CD4-positive, alpha-beta T cell treated with Interleukin-2 at 100 ng/mL for 4 hours (primary cell): Measurements from ENCODE around the gene AKR1C3.
"Not testable (repeated sequence)": the region's sequence is repeated elsewhere in the genome, so short reads cannot be mapped to it uniquely, and the experiment has no call there.

Experiments
- DNase-seq: peaks from one replicate; pipeline ENCODE4 v3.0.0-alpha.2; 2020; ENCODE audit warnings: low spot score

AKR1C3 gene

DNA sequence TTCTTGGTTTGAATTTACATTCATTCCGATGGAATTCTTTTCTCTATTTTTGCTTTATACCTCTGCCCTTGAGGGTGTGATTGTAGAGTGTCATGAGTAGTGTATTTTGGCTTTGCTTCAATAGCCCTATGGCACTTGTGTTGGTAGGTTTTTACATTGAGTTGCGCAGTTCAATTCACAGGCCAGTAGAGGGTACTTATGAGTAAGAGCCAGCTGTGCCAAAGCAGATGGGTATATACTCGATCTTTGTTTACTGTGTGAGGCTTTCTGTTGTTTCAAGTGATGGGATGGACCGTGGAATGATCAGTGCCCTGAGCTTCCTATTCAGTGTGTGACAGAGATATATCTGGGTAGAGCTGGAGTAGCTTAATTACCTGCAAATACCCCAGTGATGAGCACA, 4.3 kb upstream of the AKR1C3 start:
- peak; percentile 32 for DNase-seq

DNA sequence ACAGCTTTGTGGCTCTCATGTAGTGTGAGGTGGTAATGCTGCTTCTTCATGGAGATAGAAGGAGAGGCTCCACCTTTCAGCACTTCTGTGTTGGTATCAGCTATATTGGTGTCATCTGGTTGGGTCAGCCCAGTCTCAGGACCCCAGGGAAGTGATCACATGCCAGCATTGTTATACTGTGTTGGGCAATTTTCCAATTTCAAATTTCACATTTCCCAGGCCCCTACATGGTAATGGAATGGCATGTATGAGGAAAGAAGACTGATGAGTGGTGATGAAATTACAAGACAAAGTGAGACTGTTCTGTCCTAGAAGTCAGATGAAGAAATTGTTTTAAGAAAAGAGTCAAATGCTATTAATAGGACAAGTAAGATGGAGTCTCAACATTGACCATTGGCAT, 3.7 kb upstream of the AKR1C3 start:
- DNase-seq = no peak

DNA sequence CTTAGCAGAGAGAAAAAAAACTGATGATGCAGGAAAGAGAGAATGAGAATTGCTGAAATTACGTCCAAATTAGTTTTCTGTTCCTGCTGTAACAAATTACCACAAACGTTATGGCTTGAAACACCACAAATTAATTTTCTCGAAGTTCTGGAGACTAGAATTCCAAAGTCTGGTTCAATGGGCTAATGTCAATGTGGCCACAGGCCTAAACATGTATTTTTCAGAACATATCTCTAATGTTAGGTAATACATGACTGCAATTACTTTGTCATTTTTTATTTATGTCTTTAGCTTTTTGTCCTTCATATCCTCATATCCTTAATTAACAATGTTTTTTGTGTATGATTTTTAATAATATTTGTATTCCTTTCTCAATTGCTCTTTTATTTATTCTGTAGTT, 3.0 kb upstream of the AKR1C3 start:
- no peak for DNase-seq

DNA sequence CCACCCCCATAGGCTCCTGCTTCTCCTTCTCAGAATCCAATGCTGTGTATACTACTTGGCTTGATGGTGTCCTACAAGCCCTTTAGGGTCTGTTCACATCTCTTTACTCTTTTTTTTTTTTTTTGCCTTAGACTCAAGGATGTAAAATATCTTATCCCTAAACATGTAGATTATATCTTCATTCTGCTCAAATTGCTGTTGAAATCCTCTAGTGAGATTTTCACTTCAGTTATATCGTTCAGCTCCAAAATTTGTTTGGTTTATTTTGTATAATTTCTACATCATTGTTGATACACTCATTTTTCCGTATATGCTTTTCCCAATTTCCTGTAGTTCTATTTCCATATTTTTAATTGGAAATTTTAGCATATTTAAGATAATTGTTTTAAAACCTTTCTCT, 1.8 kb upstream of the AKR1C3 start:
- no peak for DNase-seq

DNA sequence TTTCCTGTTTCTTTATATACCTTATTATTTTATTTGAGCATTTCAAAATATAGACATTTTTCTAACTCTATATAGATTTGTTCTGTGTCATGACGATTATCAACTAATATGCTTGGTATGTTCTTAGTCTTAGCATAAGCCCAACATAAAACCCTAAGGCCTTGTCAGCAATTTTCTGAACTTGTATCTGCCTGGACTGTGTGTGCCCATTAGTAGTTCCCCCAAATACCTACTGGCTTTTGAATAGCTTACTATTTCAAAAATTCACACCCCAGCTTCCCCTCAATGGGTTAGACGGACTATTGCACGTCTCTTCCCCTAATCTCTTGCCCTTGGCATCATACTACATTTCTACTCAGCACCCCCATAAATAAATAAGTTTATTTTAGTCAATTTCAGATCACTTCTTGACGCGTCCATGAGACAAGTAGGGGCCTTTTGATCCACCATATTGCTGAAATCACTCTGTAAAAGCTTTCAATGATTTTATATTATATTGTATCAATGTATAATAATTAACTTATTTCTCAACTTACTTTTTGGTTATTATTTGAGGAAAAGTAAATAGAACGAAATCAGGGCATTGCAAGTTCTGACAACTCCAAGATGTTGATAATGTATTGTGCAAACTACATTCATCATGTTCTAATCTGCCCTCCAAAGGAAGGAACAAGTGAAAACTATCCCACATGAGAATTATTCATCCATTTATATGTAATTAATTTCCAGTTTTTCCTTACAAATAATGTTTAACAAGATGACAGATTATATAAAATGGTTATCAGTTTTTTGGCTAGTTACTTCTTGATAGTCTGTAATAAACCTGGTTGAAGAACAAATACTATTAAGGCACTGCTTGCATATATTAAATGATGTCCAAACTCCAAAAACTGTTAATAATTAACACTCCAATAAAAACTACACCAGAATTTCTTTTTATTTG, 1.1 kb upstream of the AKR1C3 start:
- no peak for DNase-seq

DNA sequence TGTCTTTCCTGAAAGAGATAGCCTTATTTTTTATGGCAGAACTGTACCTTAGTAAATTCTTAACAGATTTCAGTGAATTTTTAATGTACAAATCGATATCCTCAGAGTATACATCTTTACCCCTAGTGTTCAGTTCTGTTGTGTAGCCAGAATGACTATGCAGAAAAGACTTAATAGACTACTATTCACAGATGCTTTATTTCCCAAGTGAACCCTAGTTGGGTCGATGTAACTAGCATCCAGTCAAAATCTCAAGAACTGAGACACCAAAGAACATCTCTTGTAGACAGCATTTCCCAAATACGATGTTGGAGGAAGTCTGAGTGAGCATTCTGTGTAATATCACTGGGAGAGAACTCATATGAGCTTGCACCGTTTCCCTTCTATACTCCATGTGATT, 1.5 kb downstream of the AKR1C3 start:
- DNase-seq = no peak

DNA sequence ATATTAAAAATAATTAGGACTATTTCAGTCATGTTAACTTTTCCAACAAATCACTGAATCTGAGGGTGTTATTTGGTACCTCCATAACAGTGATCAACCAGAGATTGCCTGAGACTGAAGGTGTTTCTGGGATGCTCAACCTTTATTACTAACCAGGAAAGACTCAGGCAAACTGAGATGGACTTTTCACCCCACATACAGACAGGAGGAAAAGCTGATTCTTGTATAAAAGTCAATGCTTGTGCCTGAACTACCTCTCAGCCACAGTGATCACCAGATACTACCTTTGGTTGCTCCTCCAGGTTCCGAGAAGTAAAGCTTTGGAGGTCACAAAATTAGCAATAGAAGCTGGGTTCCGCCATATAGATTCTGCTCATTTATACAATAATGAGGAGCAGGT, 1.9 kb downstream of the AKR1C3 start:
- DNase-seq = no peak

DNA sequence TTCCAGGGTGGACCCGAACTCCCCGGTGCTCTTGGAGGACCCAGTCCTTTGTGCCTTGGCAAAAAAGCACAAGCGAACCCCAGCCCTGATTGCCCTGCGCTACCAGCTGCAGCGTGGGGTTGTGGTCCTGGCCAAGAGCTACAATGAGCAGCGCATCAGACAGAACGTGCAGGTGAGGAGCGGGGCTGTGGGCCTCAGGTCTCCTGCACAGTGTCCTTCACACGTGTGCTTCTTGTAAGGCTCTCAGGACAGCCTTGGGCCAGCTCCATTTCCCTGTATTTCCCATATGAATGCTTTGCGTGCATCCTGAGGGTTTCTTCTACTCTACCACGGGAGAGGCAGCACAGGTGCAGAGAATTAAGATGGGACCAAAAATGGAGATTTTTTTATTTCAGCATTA, 8.3 kb downstream of the AKR1C3 start:
- not testable (repeated sequence) for DNase-seq

DNA sequence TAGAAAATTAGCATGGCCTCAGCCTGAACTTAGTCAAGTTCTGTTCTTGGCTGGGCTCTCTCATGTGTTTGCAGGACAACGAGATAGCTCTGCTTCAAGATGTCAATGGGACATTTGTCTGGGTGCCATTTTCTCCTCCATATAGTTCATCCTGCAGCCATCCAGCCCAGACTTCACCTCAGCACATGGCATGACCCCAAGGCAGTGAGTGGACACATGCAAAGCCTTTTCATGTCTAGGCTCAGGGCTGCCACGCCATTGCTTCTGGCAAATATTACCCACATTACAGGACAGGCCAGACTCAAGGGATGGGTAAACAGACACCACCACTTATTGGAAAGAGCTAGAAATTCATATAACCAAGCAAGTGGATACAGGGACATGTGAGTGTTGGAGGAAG, 9.3 kb downstream of the AKR1C3 start:
- DNase-seq = no peak

DNA sequence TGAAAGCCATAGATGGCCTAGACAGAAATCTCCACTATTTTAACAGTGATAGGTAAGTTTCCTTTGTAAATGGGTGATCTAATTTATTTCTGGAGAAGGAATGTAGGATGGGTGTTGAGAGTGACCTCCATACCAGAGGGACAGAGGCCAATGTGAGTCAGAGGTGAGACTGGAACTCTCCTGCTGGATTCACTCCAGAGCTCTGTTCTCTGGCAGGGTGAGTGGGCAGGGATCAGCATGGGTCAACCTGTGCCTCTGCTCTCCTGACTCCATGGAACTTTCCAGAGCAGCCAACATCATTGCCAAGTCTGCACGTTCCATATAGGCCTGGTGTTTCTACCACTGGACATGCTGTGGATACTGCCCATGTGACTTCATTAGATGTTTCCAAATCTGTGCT, 11.4 kb downstream of the AKR1C3 start:
- no peak for DNase-seq

DNA sequence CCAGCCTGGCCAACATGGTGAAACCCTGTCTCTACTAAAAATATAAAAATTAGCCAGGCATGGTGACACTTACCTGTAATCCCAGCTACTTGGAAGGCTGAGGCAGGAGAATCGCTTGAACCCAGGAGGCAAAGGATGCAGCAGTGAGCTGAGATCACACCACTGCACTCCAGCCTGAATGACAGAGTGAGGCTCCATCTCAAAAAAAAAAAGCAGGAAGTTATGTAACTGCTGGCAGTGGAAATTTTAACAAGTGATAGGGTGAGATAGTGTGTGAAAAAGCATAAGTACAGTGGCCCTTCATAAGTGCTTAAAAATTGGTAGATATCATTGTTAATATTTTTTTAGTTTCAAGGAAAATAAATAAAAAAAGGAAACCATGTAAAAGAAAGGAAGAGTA, 12.3 kb downstream of the AKR1C3 start:
- no peak for DNase-seq

DNA sequence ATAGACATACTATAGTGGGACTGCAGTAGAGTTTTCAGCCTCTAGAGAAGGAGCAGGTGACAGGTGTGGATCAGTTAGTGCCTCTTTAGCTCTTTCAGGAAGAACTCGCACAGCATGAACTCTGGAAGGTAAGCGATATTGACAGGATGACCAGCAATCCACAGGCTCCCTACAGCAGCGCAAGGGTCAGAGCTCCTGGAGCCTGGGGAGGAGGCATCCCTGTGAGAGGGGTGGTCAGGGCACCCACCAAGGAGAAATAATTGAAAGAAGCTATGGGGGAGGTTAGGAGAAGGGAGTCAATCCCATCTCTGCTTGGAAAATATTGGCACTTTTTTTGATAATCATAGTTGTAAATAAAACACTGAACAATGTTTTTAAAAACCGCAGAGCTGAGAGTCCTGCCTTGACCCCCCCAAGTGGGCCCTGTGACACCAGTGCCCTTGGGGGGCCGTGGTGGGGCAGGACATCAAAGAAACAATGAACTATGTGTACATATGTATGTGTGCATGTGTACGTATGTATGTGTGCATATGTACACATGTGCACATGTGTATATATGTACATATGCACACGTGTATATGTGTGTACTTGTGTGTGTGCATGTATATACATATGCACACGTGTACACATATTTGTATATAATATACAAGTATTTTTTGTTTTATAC, 13.8 kb downstream of the AKR1C3 start:
- DNase-seq = no peak

DNA sequence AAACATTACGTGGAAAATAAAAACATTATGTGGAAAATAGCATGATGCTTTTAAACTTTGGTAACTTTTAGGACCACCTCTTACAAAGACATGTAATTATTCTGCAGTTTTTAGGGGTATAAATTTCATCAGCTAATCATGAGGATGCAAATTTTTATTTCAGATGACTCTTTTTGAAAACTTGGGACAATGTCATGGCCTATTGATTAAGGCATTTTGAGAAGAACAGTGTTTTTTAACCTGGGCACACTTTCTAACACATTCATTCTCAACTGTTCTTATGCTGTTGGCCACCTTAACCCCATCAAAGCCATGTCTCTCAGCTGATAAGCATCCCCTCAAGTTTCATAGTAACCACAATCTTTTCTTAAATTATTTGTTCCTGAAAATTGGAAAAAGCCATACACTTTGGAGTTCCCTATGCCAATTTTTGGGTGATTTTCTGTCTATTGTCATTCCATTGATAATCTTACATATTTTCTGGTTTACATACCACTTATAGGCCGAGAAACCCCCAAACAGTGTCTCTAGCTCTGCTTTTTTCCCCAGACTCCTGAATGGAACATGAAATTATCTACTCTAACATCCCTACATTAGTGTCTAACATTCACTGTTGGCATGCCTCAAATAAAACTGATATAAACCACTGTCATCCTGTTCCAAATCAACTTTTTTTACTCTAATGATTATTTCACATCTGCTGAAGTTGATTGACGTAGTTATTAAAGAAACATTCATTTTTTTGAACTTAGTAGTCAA, 14.6 kb downstream of the AKR1C3 start:
- DNase-seq = no peak

DNA sequence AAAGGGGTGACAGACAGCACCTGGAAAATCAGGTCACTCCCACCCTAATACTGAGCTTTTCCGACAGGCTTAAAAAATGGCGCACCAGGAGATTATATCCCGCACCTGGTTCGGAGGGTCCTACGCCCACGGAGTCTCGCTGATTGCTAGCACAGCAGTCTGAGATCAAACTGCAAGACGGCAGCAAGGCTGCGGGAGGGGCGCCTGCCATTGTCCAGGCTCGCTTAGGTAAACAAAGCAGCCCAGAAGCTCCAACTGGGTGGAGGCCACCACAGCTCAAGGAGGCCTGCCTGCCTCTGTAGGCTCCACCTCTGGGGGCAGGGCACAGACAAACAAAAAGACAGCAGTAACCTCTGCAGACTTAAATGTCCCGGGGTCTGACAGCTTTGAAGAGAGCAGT, 15.6 kb downstream of the AKR1C3 start:
- DNase-seq = not testable (repeated sequence)

DNA sequence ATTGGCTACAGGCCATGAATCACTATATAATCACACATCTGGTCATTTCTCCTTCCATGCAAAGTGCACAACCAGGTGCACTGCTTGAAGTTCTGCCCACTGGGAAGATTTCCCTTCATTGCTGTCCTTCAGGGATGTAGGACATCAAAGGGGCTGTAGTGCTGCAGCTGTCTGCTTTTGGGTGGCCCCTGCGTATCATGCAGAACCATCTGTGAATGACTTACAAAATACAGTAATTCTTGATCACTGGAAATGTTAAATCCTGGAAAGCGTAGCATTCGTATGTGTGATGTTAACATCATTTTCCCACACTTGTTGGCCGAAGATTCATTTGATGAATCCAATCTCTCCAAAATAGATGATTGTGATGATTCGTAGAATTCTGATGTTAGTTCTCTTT, 22.4 kb downstream of the AKR1C3 start:
- DNase-seq = no peak

DNA sequence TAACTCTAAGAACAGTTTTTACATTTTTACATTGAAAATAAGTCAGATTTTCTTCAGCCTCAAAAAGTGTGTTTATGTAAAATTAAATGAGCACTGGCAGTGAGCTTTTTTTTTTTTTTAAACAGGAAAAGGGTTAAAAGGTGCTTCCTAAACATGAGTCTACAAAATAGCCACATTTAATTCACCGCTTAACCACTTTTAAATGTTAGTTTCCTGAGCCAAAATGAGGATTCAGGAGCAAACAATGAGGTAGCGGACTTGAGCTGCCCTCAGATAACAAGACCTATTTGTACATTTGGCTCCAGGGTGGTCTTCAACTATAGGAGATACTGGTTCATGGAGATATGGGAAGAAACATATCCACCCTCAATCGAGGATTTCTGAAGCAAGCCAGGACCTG, 22.8 kb downstream of the AKR1C3 start:
- no peak for DNase-seq

DNA sequence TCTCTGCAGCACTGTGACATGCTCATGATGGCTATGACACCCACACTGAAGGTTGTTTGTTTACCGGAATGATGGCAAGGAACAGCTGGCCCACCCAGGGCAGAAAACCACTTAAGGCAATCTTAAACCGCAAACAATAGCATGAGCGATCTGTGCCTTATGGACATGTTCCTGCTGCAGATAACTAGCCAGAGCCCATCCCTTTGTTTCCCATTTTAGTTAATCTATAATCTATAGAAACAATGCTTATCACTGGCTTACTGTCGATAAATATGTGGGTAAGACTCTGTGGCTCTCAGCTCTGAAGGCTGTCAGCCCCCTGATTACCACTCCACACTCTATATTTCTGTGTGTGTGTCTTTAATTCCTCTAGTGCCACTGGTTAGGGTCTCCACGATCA, 25.8 kb downstream of the AKR1C3 start:
- not testable (repeated sequence) for DNase-seq

DNA sequence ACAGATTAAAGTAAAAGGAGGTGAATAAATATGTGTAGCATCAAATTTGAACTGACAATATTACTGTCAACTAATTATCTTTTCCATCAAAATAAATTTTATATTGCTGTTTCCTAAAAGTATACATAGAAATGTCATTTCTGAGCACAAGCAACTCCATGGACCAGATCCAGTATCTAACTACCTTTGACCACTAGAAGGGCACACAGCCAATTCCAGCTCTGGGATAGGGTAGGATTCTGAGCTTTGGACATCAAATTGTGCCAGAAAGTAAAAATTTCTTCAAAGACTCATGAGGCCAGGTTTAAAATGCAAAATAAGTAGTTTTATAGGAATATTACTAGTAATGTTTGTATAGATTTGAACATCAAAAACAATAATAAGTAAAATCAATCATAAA, 29.7 kb downstream of the AKR1C3 start:
- no peak for DNase-seq

DNA sequence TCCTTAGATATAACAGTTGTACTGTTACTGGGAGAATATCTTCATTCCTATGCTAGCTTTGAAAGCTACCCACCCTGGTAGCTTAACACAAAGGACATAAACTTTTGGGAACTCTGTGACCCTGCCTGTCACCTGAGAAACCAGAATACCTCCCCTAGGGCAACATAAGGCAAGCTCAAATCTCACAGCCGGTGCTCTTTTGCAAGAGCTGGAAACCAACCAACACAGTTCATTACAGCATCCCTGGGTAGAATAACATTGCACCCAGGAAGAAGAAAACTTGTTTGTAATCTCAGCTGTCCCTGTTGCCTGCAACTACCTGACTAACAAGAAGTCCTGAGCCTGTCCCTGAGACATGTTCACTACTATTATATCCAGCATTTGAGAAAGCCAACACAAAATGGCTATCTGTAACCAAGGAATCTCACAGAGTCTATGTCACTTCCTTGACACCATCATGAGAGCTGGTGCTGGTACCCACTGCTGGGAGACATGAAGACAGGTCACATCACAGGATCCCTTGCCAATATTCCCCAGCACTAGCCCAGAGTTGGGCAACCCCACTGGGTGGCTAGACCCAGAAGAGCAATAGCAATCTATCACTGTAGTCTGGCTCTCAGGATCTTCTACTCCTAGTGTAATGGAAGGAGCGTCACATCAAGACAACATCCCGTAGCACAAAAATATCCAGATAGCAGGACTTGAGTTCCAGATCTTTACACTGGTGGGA, 31.3 kb downstream of the AKR1C3 start:
- no peak for DNase-seq

DNA sequence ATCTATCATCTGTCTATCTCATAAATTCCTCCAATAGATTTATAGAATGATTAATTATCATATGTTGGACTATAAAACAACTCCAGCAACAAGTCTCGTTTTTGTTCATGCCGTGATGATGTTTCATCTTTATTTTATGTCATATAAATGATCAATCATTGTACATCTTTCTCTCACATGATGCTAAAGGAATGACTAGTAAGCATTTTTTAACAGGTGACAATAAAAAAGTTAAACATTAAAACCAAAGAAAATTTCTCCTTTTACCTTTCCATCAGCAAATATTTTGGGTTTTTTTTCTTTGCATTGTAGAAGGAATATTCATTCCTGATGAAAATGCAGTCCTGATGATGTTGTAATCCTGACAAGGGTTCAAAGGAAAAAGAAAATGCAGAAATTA, 41.4 kb downstream of the AKR1C3 start:
- no peak for DNase-seq

DNA sequence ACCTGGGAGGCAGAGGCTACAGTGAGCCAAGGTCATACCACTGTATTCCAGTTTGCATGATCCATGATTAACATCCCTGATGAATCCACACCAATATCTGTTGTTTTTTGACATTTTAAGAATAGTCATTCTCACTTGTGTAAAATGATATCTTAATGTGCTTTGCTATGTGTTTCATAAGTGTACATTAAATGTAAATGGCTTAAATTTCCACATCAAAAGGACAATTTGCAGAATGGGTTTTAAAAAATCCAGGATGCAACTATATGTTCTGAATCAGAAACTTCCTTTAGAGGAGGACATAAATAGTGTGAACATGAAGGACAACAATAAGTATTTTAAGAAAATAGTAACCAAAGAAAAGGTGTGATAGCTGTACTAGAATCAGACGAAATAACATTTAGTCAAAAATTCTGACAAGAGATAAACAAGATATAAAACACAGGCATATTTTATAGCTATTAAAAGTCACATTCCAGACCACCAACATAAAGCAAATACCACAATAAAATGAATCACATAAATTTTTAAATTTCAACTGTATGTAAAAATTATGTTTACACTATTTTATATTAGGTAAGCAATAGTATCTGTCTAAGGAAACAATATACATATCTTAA, 42.4 kb downstream of the AKR1C3 start:
- DNase-seq = no peak

DNA sequence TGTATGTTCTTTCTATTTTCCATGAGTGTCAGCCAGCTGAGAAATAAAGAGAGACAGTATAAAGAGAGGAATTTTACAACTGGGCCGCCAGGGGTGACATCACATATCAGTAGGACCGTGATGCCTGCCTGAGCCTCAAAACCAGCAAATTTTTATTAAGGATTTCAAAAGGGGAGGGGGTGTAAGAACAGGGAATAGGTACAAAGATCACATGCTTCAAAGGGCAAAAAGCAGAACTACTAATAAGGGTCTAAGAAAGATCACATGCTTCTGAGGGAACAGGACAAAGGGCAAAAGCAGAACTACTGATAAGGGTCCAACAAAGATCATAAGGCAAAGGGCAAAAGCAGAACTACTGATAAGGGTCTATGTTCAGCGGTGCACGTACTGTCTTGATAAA, 43.5 kb downstream of the AKR1C3 start:
- not testable (repeated sequence) for DNase-seq
